ENCODE measurements around the gene FGF19. TPM values are rescaled to one million over a fixed set of nuclear protein-coding genes. Genes with fewer than 3 reads are reported as not detected.

FGF19 gene, protein sequence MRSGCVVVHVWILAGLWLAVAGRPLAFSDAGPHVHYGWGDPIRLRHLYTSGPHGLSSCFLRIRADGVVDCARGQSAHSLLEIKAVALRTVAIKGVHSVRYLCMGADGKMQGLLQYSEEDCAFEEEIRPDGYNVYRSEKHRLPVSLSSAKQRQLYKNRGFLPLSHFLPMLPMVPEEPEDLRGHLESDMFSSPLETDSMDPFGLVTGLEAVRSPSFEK
- not detected in 2 replicates for total RNA-seq (2014; rRNA removed; shearing (Covaris generic))

GRCh38 chr11:69703768-69704507 lies at the start of gene FGF19:
FGF19 (minus strand) TSS chr11:69704022; CDS start chr11:69703876, 146 bp downstream.
- no peak for DNase-seq (ENCODE audit: low read depth)

GRCh38 chr11:69752890-69753289 lies 49.1 kb upstream of the FGF19 start:
- DNase-seq (ENCODE audit: low read depth) = no peak

GRCh38 chr11:69750875-69751597 lies 47.2 kb upstream of the FGF19 start:
- DNase-seq (ENCODE audit: low read depth) = no peak

- DNase-seq (ENCODE audit: low read depth) = no peak
Observed at GRCh38 chr11:69750108-69750850, 46.5 kb upstream of the FGF19 start.

- no peak for DNase-seq (ENCODE audit: low read depth)
Observed at GRCh38 chr11:69748637-69749036, 44.8 kb upstream of the FGF19 start.

- DNase-seq (ENCODE audit: low read depth) = no peak
Observed at GRCh38 chr11:69746752-69747742, 43.2 kb upstream of the FGF19 start.

GRCh38 chr11:69746140-69746539 lies 42.3 kb upstream of the FGF19 start:
- DNase-seq (ENCODE audit: low read depth) = no peak

GRCh38 chr11:69745201-69745600 lies 41.4 kb upstream of the FGF19 start:
- DNase-seq (ENCODE audit: low read depth) = peak; percentile 32

DNA sequence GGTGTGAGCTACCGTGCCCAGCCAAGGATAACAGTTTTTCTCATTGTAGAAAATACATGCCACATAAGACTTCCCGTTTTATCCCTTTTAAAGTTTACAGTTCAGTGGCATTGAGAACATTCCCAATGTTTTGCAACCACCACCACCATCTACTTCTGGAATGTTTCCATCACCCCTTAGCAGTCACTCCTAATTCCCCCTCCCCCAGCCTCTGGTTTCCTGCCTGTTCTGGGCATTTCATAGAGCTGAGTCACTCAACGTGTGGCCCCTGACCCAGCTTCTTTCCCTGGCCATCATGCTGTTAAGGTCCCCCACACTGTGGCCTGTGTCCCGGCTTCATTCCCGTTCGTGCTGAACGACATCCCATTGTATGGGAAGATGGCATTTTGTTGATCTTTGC lies 40.6 kb upstream of the FGF19 start:
- DNase-seq (ENCODE audit: low read depth) = peak; percentile 93

- no peak for DNase-seq (ENCODE audit: low read depth)
Observed at GRCh38 chr11:69734841-69735240, 31.0 kb upstream of the FGF19 start.

- DNase-seq (ENCODE audit: low read depth) = no peak
Observed at GRCh38 chr11:69734367-69734766, 30.5 kb upstream of the FGF19 start.

GRCh38 chr11:69732910-69733309 lies 29.1 kb upstream of the FGF19 start:
- peak; percentile 24 for DNase-seq (ENCODE audit: low read depth)

DNA sequence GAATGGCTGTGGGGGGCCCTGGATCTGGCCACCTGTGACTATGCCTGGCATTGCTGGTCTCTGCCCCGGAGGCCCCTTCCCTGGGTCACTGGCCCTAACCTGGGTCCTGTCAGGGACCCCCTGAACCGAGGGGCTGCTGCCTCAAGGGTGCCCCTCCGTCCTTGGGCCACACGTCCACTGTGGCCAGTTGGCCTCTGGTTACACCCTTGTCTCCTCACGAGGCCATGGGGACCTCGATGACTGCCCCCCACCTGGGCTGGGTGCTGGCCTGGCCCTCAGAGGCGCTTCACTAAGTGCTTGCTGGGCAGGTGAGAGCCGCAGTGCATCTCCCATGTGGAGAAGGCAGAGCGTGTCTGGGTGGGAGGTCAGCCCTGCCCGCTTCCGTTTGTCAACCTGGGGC lies 27.3 kb upstream of the FGF19 start:
- DNase-seq (ENCODE audit: low read depth) = no peak

- no peak for DNase-seq (ENCODE audit: low read depth)
Observed at GRCh38 chr11:69730500-69730899, 26.7 kb upstream of the FGF19 start.

DNA sequence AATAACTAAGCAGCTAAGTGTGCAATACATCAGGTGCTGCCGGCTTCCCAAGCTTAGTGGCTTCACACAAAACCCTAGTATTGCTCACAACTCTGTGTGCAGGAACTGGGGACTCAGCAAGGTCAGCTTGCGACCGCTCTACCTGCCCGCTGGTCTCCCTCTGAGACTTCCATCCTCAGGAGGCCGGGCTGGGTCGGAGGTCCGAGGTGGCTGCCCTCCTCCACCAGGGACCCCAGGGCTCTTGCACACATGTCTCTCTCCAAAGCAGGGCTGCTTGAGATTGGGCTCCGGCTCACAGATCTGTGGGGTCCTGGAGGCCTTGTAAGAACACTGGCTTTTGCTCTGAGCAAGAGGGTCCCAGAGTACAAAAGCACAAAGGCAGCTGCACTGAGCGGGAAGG lies 25.4 kb upstream of the FGF19 start:
- no peak for DNase-seq (ENCODE audit: low read depth)

GRCh38 chr11:69727266-69727665 lies 23.4 kb upstream of the FGF19 start:
- no peak for DNase-seq (ENCODE audit: low read depth)

GRCh38 chr11:69726481-69726880 lies 22.7 kb upstream of the FGF19 start:
- DNase-seq (ENCODE audit: low read depth) = no peak

DNA sequence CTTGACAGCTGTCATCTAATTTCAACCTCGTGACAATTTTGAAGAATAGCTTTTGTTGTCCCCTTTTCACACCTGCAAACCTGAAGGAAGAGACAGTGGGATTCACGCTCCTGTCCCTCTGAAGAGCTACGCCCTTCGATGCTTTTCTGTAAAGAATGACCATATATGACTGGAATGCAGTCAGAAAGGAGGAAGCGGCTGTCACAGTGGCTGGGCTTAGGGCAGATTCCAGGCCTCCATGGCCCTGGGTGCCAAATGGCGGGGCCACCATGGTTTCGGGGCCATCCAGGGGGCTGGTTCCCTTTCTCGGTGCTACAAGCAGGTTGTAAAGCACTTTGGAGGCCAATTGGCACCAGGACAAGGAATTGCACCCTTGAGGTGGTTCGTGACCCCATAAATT lies 22.2 kb upstream of the FGF19 start:
- no peak for DNase-seq (ENCODE audit: low read depth)

DNA sequence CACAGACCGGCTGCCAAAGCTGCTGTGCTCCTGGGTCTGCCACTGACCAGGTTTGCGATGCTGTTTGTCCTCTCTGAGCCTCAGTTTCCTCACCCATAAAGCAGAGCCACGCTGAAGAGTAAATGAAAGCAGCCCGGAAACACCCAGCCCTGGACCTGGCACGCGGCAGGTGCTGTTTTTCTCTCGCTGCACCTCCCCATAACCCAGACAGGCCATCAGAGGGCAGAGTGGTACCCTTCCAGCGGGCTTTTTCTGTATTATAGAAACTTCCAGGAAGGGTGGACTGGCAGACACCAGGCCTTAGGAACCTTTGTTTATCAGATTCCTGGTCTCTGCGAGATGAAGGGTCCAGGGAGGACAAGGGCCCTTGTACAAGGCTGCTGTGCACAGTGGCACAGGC lies 17.9 kb upstream of the FGF19 start:
- DNase-seq (ENCODE audit: low read depth) = peak; percentile 46

GRCh38 chr11:69721106-69721505 lies 17.3 kb upstream of the FGF19 start:
- no peak for DNase-seq (ENCODE audit: low read depth)

DNA sequence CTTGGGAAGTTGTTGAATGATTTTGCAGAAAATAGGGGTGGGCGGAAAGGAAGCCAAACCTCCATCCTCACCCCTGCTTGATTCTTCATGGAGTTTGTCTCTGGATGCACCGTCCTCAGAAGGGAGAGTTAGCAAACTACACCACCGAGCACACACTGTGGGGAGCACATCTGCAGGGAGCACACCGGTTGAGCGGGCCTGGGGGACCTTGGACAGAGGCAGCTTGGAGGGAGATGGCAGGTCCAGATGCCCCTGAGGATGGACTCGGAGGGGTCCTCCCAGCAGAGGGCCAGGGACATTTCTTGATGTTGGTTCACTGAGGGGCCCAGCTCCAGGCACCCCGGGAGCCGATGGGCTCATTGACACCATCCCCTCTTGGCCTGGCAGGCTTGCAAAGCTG lies 15.1 kb upstream of the FGF19 start:
- DNase-seq (ENCODE audit: low read depth) = no peak
